Neural cell (in vitro differentiated cells): ENCODE data around the gene PCED1A. TPM values are rescaled to one million over a fixed set of nuclear protein-coding genes. Genes with fewer than 3 reads are reported as not detected.

Source experiments
- H2AFZ ChIP-seq: fragments of 200-600, 300-800 bp; sonication (generic), shearing (Covaris generic); 2 replicates; pipeline ENCODE4 v1.6.0; 2014; ENCODE audit warnings: low read depth, mild to moderate bottlenecking, antibody characterized with exemption, low read length, moderate library complexity
- H3F3A ChIP-seq: fragments of 200-600 bp; shearing (Covaris generic); 2 replicates; pipeline ENCODE4 v1.6.1; 2016; ENCODE audit warnings: mild to moderate bottlenecking, moderate library complexity, mixed read lengths, antibody characterized with exemption, low read length; ENCODE audit not compliant: insufficient read depth, poor library complexity, severe bottlenecking
- H3K27ac ChIP-seq: fragments of 200-600, 300-800 bp; sonication (generic), shearing (Covaris generic); 2 replicates; pipeline ENCODE4 v1.5.1; 2014; ENCODE audit warnings: mild to moderate bottlenecking, low read length, moderate library complexity
- H3K27me3 ChIP-seq: fragments of 300-800, 200-600 bp; sonication (generic), shearing (Covaris generic); 2 replicates; pipeline ENCODE4 v1.6.0; 2014; ENCODE audit warnings: mild to moderate bottlenecking, low read depth, low read length, moderate library complexity; ENCODE audit not compliant: insufficient read depth
- H3K36me3 ChIP-seq: fragments of 300-800, 200-600 bp; sonication (generic), shearing (Covaris generic); 2 replicates; pipeline ENCODE4 v1.5.1; 2014; ENCODE audit warnings: mild to moderate bottlenecking, antibody characterized with exemption, low read length, moderate library complexity; ENCODE audit not compliant: insufficient read depth
- H3K4me2 ChIP-seq: fragments of 300-800, 200-600 bp; sonication (generic), shearing (Covaris generic); 2 replicates; pipeline ENCODE4 v1.6.0; 2014; ENCODE audit warnings: mild to moderate bottlenecking, low read length
- H3K4me3 ChIP-seq: fragments of 300-800, 200-600 bp; sonication (generic), shearing (Covaris generic); 2 replicates; pipeline ENCODE4 v1.5.1; 2014; ENCODE audit warnings: mild to moderate bottlenecking, low read length, moderate library complexity
- H3K79me2 ChIP-seq: fragments of 200-600 bp; shearing (Covaris generic); replicated peaks from 2 replicates; pipeline ENCODE4 v1.6.0; 2014; ENCODE audit warnings: mild to moderate bottlenecking, low read length, moderate library complexity; ENCODE audit not compliant: insufficient read depth
- H3K9ac ChIP-seq: fragments of 300-800, 200-600 bp; sonication (generic), shearing (Covaris generic); 2 replicates; pipeline ENCODE4 v1.6.1; 2016; ENCODE audit warnings: mild to moderate bottlenecking, low read length, mixed read lengths
- H3K9me2 ChIP-seq: fragments of 200-600 bp; shearing (Covaris generic); 2 replicates; pipeline ENCODE4 v1.6.1; 2016; ENCODE audit warnings: mild to moderate bottlenecking, low read length, mixed read lengths; ENCODE audit not compliant: insufficient read depth
- H3K9me3 ChIP-seq: fragments of 200-600, 300-800 bp; sonication (generic), shearing (Covaris generic); 2 replicates; pipeline ENCODE4 v1.6.1; 2016; ENCODE audit warnings: mild to moderate bottlenecking, mixed run types, low read length, moderate library complexity, mixed read lengths
- H4K20me1 ChIP-seq: fragments of 200-600 bp; shearing (Covaris generic); 2 replicates; pipeline ENCODE4 v1.6.1; 2016; ENCODE audit warnings: mild to moderate bottlenecking, mixed run types; ENCODE audit not compliant: insufficient read depth
- CTCF ChIP-seq: fragments of 450-650 bp; IDR thresholded peaks from 2 replicates; pipeline ENCODE4 v1.5.1; 2014; ENCODE audit warnings: antibody characterized with exemption, mild to moderate bottlenecking, moderate library complexity; ENCODE audit not compliant: poor library complexity, severe bottlenecking
- EP300 ChIP-seq: fragments of 450-650 bp; conservative IDR thresholded peaks from 2 replicates; pipeline ENCODE4 v1.6.1; 2014; ENCODE audit warnings: antibody characterized with exemption, mild to moderate bottlenecking, moderate library complexity; ENCODE audit not compliant: poor library complexity, severe bottlenecking
- EZH2 ChIP-seq: fragments of 200-600, 300-800 bp; shearing (Covaris generic), sonication (generic); IDR thresholded peaks from 2 replicates; pipeline ENCODE4 v1.6.1; 2014; ENCODE audit warnings: antibody characterized with exemption, low read length, borderline replicate concordance, mild to moderate bottlenecking; ENCODE audit not compliant: insufficient read depth, poor library complexity, severe bottlenecking
- MXI1 ChIP-seq: fragments of 450-650 bp; conservative IDR thresholded peaks from 2 replicates; pipeline ENCODE4 v1.6.1; 2014; ENCODE audit warnings: antibody characterized with exemption, mild to moderate bottlenecking; ENCODE audit not compliant: poor library complexity, severe bottlenecking
- POLR2AphosphoS5 ChIP-seq: IDR thresholded peaks from 2 replicates; pipeline ENCODE4 v1.6.1; 2012
- RAD21 ChIP-seq: fragments of 450-650 bp; conservative IDR thresholded peaks from 2 replicates; pipeline ENCODE4 v1.6.1; 2014; ENCODE audit warnings: antibody characterized with exemption, mild to moderate bottlenecking, moderate library complexity
- REST ChIP-seq: IDR thresholded peaks from 2 replicates; pipeline ENCODE4 v1.6.1; 2012; ENCODE audit warnings: borderline replicate concordance
- SMC3 ChIP-seq: fragments of 450-650 bp; conservative IDR thresholded peaks from 2 replicates; pipeline ENCODE4 v1.6.1; 2014; ENCODE audit warnings: antibody characterized with exemption, mild to moderate bottlenecking, moderate library complexity; ENCODE audit not compliant: poor library complexity
- TAF1 ChIP-seq: IDR thresholded peaks from 2 replicates; pipeline ENCODE4 v1.6.1; 2012; ENCODE audit warnings: low read depth
- polyA plus RNA-seq: library from polyadenylated mRNA; depleted of rRNA; stranded (reverse); fragments of >200 nt; gene quantifications from 2 replicates; pipeline ENCODE4 v1.2.3, GENCODE V29; 2014

The PCED1A gene
- polyA plus RNA-seq, 1 donor from 2014 or later, result 132 TPM

- Histone ChIP-seq H3K9me2 (no peaks in the 10 kb centered on the region), H3F3A (no peaks in the 10 kb centered on the region)
Observed at GRCh38 chr20:2829376-2829775, 11.1 kb downstream of the PCED1A start.

GRCh38 chr20:2826655-2827054 is 13.8 kb downstream of the PCED1A start:
- Histone ChIP-seq H3K9ac (no peak overlapping the region), H3K27ac (no peak overlapping the region), H3K79me2 (no peaks in the 10 kb centered on the region), H3K4me2 (no peak overlapping the region), H3K4me3 (no peak overlapping the region), H4K20me1 (no peaks in the 10 kb centered on the region), H3K36me3 (no peaks in the 10 kb centered on the region), H3K9me2 (no peaks in the 10 kb centered on the region), H3F3A (no peaks in the 10 kb centered on the region), H2AFZ (no peak overlapping the region), H3K27me3 (peaks cover 8% of the 10 kb centered on the region), H3K9me3 (no peaks in the 10 kb centered on the region)
- no peak for TF ChIP-seq EZH2
- TF ChIP-seq RAD21, result no peak
- TF ChIP-seq POLR2AphosphoS5, result no peak
- no peak for TF ChIP-seq MXI1
- no peak for TF ChIP-seq SMC3
- no peak for TF ChIP-seq REST
- no peak for TF ChIP-seq EP300

More at GRCh38 chr20:2829376-2829775, 11.1 kb downstream of the PCED1A start:
- Histone ChIP-seq H3K9me3 (no peaks in the 10 kb centered on the region), H3K4me3 (no peak overlapping the region), H3K27ac (no peak overlapping the region), H4K20me1 (no peaks in the 10 kb centered on the region), H3K36me3 (no peaks in the 10 kb centered on the region), H3K27me3 (peaks cover 3% of the 10 kb centered on the region), H2AFZ (no peak overlapping the region), H3K79me2 (no peaks in the 10 kb centered on the region), H3K9ac (no peak overlapping the region), H3K4me2 (no peak overlapping the region)
- TF ChIP-seq RAD21 (no peak), REST (no peak), SMC3 (no peak), MXI1 (no peak), EZH2 (no peak), CTCF (no peak), POLR2AphosphoS5 (no peak), TAF1 (no peak), EP300 (no peak)
